Esophagus (tissue), 2 donors: ENCODE data around the gene PLA2G6. TPM values are rescaled to one million over a fixed set of nuclear protein-coding genes. Genes with fewer than 3 reads are reported as not detected.
"Not testable (repeated sequence)": the region's sequence is repeated elsewhere in the genome, so short reads cannot be mapped to it uniquely, and the experiment has no call there.

ENCODE experiments used
- H3K27ac ChIP-seq, 2 donors: one replicate each; pipeline ENCODE4 v1.5.1; 2013; ENCODE audit warnings: low read depth in 2 of 2, mild to moderate bottlenecking in 2 of 2, inconsistent platforms in 1 of 2, low read length in 1 of 2, moderate library complexity in 1 of 2
- H3K27me3 ChIP-seq, 2 donors: one replicate each; pipeline ENCODE4 v1.6.1; 2013; ENCODE audit warnings: low read length in 2 of 2, control low read depth in 1 of 2, mild to moderate bottlenecking in 1 of 2; ENCODE audit not compliant: insufficient read depth in 2 of 2, control insufficient read depth in 1 of 2
- H3K36me3 ChIP-seq, 2 donors: one replicate each; pipeline ENCODE4 v1.6.1; 2013; ENCODE audit warnings: low read length in 1 of 2; ENCODE audit not compliant: control insufficient read depth in 2 of 2, insufficient read depth in 2 of 2
- H3K4me1 ChIP-seq, 2 donors: one replicate each; pipeline ENCODE4 v1.6.1; 2013; ENCODE audit warnings: low read length in 1 of 2; ENCODE audit not compliant: control insufficient read depth in 2 of 2, insufficient read depth in 2 of 2
- H3K4me3 ChIP-seq, 2 donors: one replicate each; pipeline ENCODE4 v1.5.1; 2013; ENCODE audit warnings: low read length in 2 of 2, mild to moderate bottlenecking in 2 of 2, low read depth in 1 of 2, moderate library complexity in 1 of 2
- H3K9me3 ChIP-seq, 2 donors: one replicate each; pipeline ENCODE4 v1.6.1; 2013; ENCODE audit warnings: mild to moderate bottlenecking in 2 of 2, low read depth in 1 of 2, low read length in 1 of 2, moderate library complexity in 1 of 2; ENCODE audit not compliant: control insufficient read depth in 2 of 2, insufficient read depth in 1 of 2
- WGBS, 2 donors: extraction: QIAGEN DNeasy Blood & Tissue Kit; methylation state at CpG; one replicate each; pipeline ENCODE4 v1.1.7; 2013; 5-methylcytosine and 5-hydroxymethylcytosine counted together
- polyA plus RNA-seq, 2 donors: library from polyadenylated mRNA; stranded (reverse); fragments of 200-250 nt; gene quantifications; one replicate each; pipeline ENCODE4 v1.2.3, GENCODE V29; 2013
- donor health status: healthy with polysubstance abuse.
- donor health status: Bipolar disorder and iron deficiency.

Gene PLA2G6
- polyA plus RNA-seq, 2 donors = 14.5 to 36.3 TPM

DNA sequence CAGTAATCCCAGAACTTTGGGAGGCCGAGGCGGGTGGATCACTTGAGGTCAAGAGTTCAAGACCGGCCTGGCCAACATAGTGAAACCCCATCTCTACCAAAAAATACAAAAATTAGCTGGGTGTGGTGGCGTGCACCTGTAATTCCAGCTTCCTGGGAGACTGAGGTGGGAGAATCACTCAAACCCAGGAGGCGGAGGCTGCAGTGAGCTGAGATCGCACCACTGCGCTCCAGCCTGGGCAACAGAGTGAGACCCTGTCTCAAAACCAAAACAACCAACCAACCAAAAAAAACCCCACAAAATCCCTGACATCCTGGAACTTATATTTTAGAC, 3.1 kb downstream of the PLA2G6 start:
- H3K9me3 ChIP-seq, H3K27me3 ChIP-seq, H3K36me3 ChIP-seq, H3K4me3 ChIP-seq: not testable (repeated sequence)
- peak overlapping the region; percentile 87 to 96 for H3K27ac ChIP-seq
- WGBS, 2 donors = 98 to 99% methylated on average over 7 of the region's 7 CpGs
- H3K4me1 ChIP-seq = peaks cover 5 to 11% of the 10 kb centered on the region in 2 donors

DNA sequence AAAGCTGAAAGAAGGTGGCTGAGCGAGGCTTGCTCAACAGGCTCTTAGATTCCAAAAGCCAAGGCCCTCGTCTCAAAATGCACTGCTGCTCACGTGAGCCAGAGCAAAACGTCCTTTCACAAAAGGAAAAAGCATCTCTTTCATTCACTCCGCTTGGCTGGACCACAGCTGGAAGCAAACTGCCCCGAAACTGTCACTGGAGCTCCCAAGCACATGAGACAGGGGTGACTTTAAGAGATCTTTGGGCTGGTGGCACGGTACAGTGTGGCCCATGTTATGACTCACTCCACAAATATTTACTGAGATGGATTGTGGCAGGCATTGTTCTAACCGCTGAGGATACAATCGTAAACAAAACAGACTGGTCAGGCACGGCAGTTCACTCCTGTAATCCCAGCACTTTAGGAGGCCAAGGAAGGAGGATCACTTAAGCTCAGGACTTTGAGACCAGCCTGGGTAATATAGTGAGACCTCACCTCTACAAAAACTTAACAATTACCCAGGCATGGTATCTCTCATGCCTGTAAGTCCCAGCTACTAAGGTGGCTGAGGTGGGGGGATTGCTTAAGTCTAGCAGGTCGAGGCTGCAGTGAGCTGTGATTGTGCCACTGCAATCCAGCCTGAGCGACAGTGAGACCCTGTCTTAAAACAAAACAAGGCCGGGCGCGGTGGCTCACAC, 3.6 kb downstream of the PLA2G6 start:
- H3K36me3 ChIP-seq = no peaks in the 10 kb centered on the region
- peaks cover 5 to 15% of the 10 kb centered on the region in 2 donors for H3K4me1 ChIP-seq
- WGBS, 2 donors = 46 to 49% methylated on average over 15 of the region's 15 CpGs
- peak overlapping the region; percentile 87 to 96 for H3K27ac ChIP-seq
- no peaks in the 10 kb centered on the region for H3K27me3 ChIP-seq
- no peaks in the 10 kb centered on the region for H3K9me3 ChIP-seq
- no peak overlapping the region for H3K4me3 ChIP-seq

DNA sequence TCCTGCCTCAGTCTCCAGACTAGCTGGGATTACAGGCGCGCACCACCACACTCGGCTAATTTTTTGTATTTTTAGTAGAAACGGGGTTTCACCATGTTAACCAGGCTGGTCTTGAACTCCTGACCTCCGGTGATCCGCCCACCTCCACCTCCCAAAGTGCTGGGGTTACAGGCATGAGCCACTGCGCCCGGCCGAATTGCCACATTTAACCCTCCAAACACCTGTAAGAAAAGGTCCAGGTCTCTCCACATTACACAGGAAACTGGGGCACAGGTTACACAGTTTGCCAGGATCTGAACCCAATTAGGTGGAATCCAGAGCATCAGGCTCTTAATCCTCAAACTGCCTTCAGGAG, 4.1 kb downstream of the PLA2G6 start:
- not testable (repeated sequence) for H3K9me3 ChIP-seq, H3K4me3 ChIP-seq, H3K27me3 ChIP-seq, H3K36me3 ChIP-seq
- peak overlapping the region; percentile 87 to 96 for H3K27ac ChIP-seq
- H3K4me1 ChIP-seq = peaks cover 5 to 20% of the 10 kb centered on the region in 2 donors
- 71 to 74% methylated on average over 9 of the region's 9 CpGs for WGBS, 2 donors

DNA sequence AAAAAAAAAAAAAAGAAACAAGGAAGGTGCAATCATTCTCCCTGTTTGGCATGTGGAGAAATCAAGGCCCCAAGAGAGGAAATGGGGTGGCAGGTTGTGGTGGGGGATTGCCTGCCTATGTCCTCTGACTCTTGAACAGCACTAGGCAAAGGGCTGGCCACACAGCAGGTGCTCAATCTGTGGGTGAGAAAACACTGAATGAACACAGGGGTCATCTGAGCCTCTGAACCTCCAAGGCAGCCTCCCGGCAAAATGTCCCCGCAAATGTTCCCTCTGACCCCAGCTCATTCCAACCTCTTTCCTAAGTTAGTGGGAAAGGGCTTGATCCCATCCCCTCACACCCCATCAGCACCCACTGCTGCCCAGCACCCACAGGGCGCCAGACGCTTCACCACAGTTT, 4.6 kb downstream of the PLA2G6 start:
- H3K36me3 ChIP-seq = no peaks in the 10 kb centered on the region
- 90 to 98% methylated on average over 4 of the region's 4 CpGs for whole genome bisulfite sequencing, 2 donors
- no peak overlapping the region for H3K4me3 ChIP-seq
- H3K27ac ChIP-seq = peak overlapping the region; percentile 58 to 84
- H3K4me1 ChIP-seq = peaks cover 5 to 22% of the 10 kb centered on the region in 2 donors
- H3K27me3 ChIP-seq = no peaks in the 10 kb centered on the region
- H3K9me3 ChIP-seq = no peaks in the 10 kb centered on the region

DNA sequence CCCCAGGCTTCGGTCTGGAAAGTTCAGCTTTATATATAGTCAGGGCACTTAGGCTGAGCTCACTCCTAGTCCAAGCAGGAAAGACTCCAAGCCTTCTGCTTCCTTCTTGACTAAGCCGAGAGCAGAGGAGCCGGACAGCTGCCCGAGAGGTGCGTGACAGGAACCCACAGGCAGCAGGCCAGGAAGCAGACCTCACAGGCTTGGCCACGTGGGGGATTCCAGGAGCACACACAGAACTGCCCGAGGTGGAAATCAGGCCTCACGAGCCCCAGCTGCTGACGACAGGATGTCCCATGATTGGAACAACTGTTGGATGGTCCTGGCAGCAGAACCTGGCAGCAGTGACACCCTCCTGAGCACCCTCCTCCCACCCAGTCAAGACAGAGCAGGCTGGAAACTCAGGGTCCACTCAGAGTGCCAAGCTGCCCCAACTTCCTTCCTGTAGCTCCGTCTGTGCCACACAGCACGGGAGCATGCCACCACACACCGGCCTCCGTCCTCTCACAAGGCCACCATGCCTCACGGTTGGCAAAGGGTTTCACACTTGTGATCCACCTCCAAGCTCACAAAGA, 5.4 kb downstream of the PLA2G6 start:
- H3K27me3 ChIP-seq = no peaks in the 10 kb centered on the region
- H3K27ac ChIP-seq = peak overlapping the region; percentile 36 to 84
- no peaks in the 10 kb centered on the region for H3K9me3 ChIP-seq
- no peaks in the 10 kb centered on the region for H3K36me3 ChIP-seq
- no peak overlapping the region for H3K4me3 ChIP-seq
- WGBS, 2 donors = 46 to 58% methylated on average over 14 of the region's 14 CpGs
- H3K4me1 ChIP-seq = peaks cover 5 to 22% of the 10 kb centered on the region in 2 donors

DNA sequence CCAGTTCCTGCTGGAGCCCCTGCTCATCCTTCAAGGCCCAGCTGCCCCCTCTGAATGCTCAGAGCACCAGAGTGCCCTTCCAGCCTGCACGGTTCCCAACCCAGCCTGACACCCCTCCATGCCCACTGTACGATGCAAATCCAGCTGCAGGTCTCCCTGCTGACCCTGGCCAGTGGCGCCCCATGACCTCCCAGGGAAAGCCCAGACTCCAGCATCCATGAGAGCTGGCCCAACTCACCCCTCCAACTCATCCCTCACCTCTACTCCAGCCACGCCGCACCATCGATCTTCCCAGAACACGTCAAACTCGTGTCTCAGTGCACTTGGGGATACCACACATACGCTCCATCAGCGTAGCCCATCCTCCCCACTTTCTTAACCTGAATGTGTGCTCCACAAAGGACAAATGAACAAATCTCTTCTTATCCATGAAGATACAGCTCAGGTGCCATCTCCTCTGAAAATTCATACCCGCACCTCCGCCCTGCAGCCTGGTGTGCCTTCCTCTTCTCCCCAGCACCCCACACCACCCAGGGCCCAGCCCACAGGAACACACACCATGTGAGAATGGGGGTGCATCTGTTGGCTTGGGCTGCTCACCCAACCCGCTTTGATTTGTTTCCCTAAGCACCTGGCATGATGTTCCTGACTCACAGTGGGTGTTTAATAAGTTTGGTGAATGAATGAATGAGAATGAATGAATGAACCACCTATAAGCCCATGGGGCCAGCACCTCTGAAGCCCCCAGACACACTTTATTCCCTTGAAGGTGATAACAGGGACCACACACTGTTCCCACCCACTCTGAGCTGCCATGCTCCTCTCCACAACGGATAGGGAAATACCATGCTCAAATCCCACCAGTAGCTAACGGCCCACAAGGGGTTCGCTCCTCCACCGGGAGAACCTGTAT, 6.2 kb downstream of the PLA2G6 start:
- Histone ChIP-seq H3K36me3 (no peaks in the 10 kb centered on the region), H3K4me3 (no peak overlapping the region), H3K27ac (peak overlapping the region; percentile 36 to 74), H3K4me1 (peaks cover 5 to 22% of the 10 kb centered on the region in 2 donors), H3K9me3 (no peaks in the 10 kb centered on the region), H3K27me3 (no peaks in the 10 kb centered on the region)
- WGBS, 2 donors = 88 to 90% methylated on average over 17 of the region's 17 CpGs

DNA sequence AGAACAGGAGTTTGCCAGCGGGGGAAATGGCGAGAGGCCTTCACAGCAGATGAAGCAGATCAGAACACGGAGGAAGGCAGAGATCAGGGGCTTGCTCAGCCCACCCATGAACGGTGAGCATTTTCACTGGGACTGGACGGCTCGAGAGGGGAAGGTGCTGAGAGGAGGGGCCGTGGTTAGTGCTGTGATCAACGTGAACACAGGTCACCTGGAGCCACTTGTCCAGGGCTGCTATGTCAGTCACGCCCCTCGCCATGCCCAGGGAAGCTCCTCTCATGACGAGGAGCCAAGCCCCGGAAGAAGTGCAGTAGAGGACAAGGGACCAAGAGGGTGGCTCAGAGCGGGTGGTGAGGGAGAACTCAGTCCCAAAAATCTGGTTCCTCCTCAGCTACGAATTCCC, 7.0 kb downstream of the PLA2G6 start:
- H3K4me3 ChIP-seq = no peak overlapping the region
- WGBS, 2 donors = 85 to 89% methylated on average over 14 of the region's 14 CpGs
- H3K27me3 ChIP-seq = no peaks in the 10 kb centered on the region
- H3K27ac ChIP-seq = peak overlapping the region in 1 of 2 donors; percentile 24
- H3K4me1 ChIP-seq = peaks cover 5 to 22% of the 10 kb centered on the region in 2 donors
- H3K9me3 ChIP-seq = no peaks in the 10 kb centered on the region
- no peaks in the 10 kb centered on the region for H3K36me3 ChIP-seq

DNA sequence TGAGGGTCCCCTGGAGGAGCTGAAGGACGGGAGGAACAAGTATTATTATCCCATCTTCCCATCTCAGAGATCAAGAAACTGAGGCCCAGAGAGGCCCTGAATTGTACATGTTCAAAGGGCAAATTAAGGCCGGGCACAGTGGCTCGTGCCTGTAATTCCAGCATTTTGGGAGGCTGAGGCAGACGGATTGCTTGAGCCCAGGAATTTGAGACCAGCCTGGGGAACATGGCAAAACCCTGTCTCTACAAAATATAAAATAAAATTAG, 8.1 kb downstream of the PLA2G6 start:
- WGBS, 2 donors = 95% methylated on average over 4 of the region's 4 CpGs
- Histone ChIP-seq H3K4me1 (peaks cover 5 to 22% of the 10 kb centered on the region in 2 donors), H3K27me3 (no peaks in the 10 kb centered on the region), H3K4me3 (no peak overlapping the region), H3K9me3 (no peaks in the 10 kb centered on the region), H3K36me3 (peaks cover 0 to 6% of the 10 kb centered on the region in 2 donors), H3K27ac (no peak overlapping the region)

DNA sequence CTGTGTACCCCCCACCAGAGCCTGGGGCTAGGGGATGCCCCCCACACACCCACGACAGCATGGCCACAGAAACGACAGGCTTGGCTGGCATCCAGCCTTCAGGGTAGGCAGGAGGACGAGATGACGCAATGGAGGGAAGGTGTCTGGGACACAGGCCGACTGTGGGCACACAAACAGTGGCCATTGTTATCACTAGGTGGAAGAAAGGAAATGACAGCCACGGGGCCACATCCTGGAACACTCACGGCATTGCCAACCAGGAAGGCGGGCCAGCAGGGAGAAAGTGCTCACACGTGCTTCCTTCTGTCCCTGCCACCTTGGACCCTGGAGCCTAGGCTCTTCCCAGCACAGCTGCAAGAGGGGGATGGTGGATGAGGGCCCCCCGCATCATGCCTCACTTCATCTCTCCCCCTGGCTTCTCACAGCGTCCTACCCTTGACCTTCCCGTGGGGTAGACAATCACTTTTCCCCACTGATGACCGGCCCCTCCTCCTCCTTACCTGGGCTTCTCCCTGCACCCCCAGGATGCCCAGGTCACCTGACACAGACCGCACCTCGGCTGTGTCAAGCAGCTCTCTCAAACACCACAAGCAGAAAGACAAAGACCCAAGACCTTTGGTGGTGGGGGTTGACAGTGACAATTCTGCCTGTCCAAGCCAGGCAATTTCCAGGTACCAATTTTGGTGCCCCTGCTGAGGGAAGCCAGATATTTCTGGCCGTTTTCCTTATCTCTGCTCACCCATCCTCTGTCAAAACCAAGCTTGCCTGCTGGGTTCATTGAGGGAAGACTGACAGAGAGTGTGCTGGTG, 8.6 kb downstream of the PLA2G6 start:
- Histone ChIP-seq H3K9me3 (no peaks in the 10 kb centered on the region), H3K27me3 (no peaks in the 10 kb centered on the region), H3K27ac (peak overlapping the region; percentile 9 to 61), H3K36me3 (peaks cover 0 to 6% of the 10 kb centered on the region in 2 donors), H3K4me1 (peaks cover 5 to 23% of the 10 kb centered on the region in 2 donors), H3K4me3 (no peak overlapping the region)
- 44 to 45% methylated on average over 16 of the region's 16 CpGs for WGBS, 2 donors
